Natural killer cell (primary cell): Measurements from ENCODE around the gene MARK2. TPM values are rescaled to one million over a fixed set of nuclear protein-coding genes. Genes with fewer than 3 reads are reported as not detected.

Source experiments
- ATAC-seq, 3 donors: fragments of 150-1000 bp in 2 of 3; fragments of 200-7000 bp in 1 of 3; cut with Tn5 transposase; 1 replicate in 1 of 3; 2 replicates in 2 of 3; pipeline ENCODE4 v1.10.0; 2021; ENCODE audit warnings: mild to moderate bottlenecking in 2 of 3, moderate library complexity in 2 of 3
- DNase-seq, 2 donors: peaks; one replicate each; pipeline versions ENCODE4 v3.0.0 to v3.0.0-alpha.2; 2013 to 2021; ENCODE audit warnings: mixed read lengths in 1 of 2
- H3K27ac ChIP-seq: one replicate; pipeline ENCODE4 v1.5.1; 2013; ENCODE audit warnings: mild to moderate bottlenecking, low read length
- H3K27me3 ChIP-seq: one replicate; pipeline ENCODE4 v1.6.1; 2013; ENCODE audit warnings: low read length; ENCODE audit not compliant: control insufficient read depth, insufficient read depth
- H3K36me3 ChIP-seq: one replicate; pipeline ENCODE4 v1.6.1; 2013; ENCODE audit warnings: low read length; ENCODE audit not compliant: control insufficient read depth, insufficient read depth
- H3K4me1 ChIP-seq: one replicate; pipeline ENCODE4 v1.6.1; 2013; ENCODE audit warnings: low read length; ENCODE audit not compliant: control insufficient read depth, insufficient read depth
- H3K4me3 ChIP-seq: one replicate; pipeline ENCODE4 v1.5.1; 2013; ENCODE audit warnings: low read length
- H3K9me3 ChIP-seq: one replicate; pipeline ENCODE4 v1.6.1; 2013; ENCODE audit warnings: low read length; ENCODE audit not compliant: control insufficient read depth, insufficient read depth
- H3K27ac Mint-ChIP-seq, 2 donors: one replicate each; pipeline ENCODE4 v1.8.0; 2022; ENCODE audit warnings: mild to moderate bottlenecking in 2 of 2, mixed read lengths in 2 of 2, moderate library complexity in 1 of 2
- H3K27me3 Mint-ChIP-seq, 2 donors: one replicate each; pipeline ENCODE4 v1.8.0; 2022; ENCODE audit warnings: low read depth in 2 of 2, mixed read lengths in 2 of 2
- H3K36me3 Mint-ChIP-seq: one replicate; pipeline ENCODE4 v1.8.0; 2022; ENCODE audit warnings: mixed read lengths
- H3K4me1 Mint-ChIP-seq, 2 donors: one replicate each; pipeline ENCODE4 v1.8.0; 2022; ENCODE audit warnings: mixed read lengths in 2 of 2
- H3K4me3 Mint-ChIP-seq: one replicate; pipeline ENCODE4 v1.8.0; 2022; ENCODE audit warnings: mild to moderate bottlenecking, moderate library complexity, mixed read lengths
- H3K9me3 Mint-ChIP-seq, 2 donors: one replicate each; pipeline ENCODE4 v1.8.0; 2022; ENCODE audit warnings: mixed read lengths in 2 of 2
- CTCF ChIP-seq: fragments of 200-600 bp; IDR thresholded peaks from one replicate; pipeline ENCODE4 v1.8.0; 2022; ENCODE audit warnings: antibody characterized with exemption
- WGBS: methylation state at CpG from one replicate; pipeline ENCODE4 v1.1.7; 2013; ENCODE audit warnings: missing lambda C conversion rate; ENCODE audit not compliant: insufficient coverage; 5-methylcytosine and 5-hydroxymethylcytosine counted together
- intact Hi-C: fragments of 100-400 bp; cut with micrococcal nuclease; formaldehyde crosslinking; loops from one replicate; pipeline ENCODE4 v1.14.2; 2022
- total RNA-seq, 4 donors: library from RNA; stranded (reverse); fragments of 120-200 nt in 1 of 4; gene quantifications; one replicate each; pipeline versions ENCODE4 v1.2.3 to v1.2.4, GENCODE V29; 2013 to 2022

MARK2 gene
- total RNA-seq, 3 donors from 2014 or later (not counting 1 experiment from before 2014, with no cell fraction given): 63.8 to 88.4 (median 80.2) TPM

- H3K27me3 ChIP-seq: no peaks in the 10 kb centered on the region
- no peak overlapping the region for H3K4me3 ChIP-seq
- DNase-seq (no peak), ATAC-seq (no peak)
- H3K4me1 ChIP-seq: peaks cover 5% of the 10 kb centered on the region
- no peaks in the 10 kb centered on the region for H3K36me3 ChIP-seq
- WGBS: 25% methylated on average over 2 of the region's 2 CpGs
- TF ChIP-seq CTCF: no peak
- no peaks in the 10 kb centered on the region for H3K9me3 ChIP-seq
- Mint-ChIP-seq H3K27me3 (no peaks in the 10 kb centered on the region), H3K27ac (no peak overlapping the region), H3K36me3 (no peaks in the 10 kb centered on the region), H3K4me1 (peaks cover 3 to 12% of the 10 kb centered on the region in 2 donors), H3K9me3 (no peaks in the 10 kb centered on the region), H3K4me3 (no peak overlapping the region)
- intact Hi-C loops: no loop called here
- no peak overlapping the region for H3K27ac ChIP-seq
These were observed 6.6 kb upstream of the MARK2 start for GRCh38 chr11:63832336-63832735.

- peaks cover 12% of the 10 kb centered on the region for H3K4me1 ChIP-seq
- H3K36me3 ChIP-seq: no peaks in the 10 kb centered on the region
- Mint-ChIP-seq H3K36me3 (no peaks in the 10 kb centered on the region), H3K27me3 (no peaks in the 10 kb centered on the region), H3K4me1 (peaks cover 10 to 19% of the 10 kb centered on the region in 2 donors), H3K27ac (no peak overlapping the region), H3K4me3 (no peak overlapping the region), H3K9me3 (no peaks in the 10 kb centered on the region)
- no peaks in the 10 kb centered on the region for H3K9me3 ChIP-seq
- intact Hi-C loops: no loop called here
- H3K4me3 ChIP-seq: no peak overlapping the region
- no peak for DNase-seq
- ATAC-seq: no peak
- WGBS: 100% methylated on average over 2 of the region's 2 CpGs
- H3K27ac ChIP-seq: no peak overlapping the region
- no peaks in the 10 kb centered on the region for H3K27me3 ChIP-seq
- no peak for TF ChIP-seq CTCF
These were observed 5.9 kb upstream of the MARK2 start for GRCh38 chr11:63833048-63833447.

- TF ChIP-seq CTCF: no peak
- 91% methylated on average over 12 of the region's 12 CpGs for WGBS
- Mint-ChIP-seq H3K4me3 (no peak overlapping the region), H3K27me3 (no peaks in the 10 kb centered on the region), H3K36me3 (no peaks in the 10 kb centered on the region), H3K27ac (no peak overlapping the region), H3K9me3 (no peaks in the 10 kb centered on the region), H3K4me1 (peaks cover 16 to 27% of the 10 kb centered on the region in 2 donors)
- Histone ChIP-seq H3K4me1 (peaks cover 17% of the 10 kb centered on the region), H3K27ac (no peak overlapping the region), H3K9me3 (no peaks in the 10 kb centered on the region), H3K27me3 (no peaks in the 10 kb centered on the region), H3K4me3 (no peak overlapping the region), H3K36me3 (no peaks in the 10 kb centered on the region)
- intact Hi-C loops: loop anchor here (5.0 kb wide), 1 partner anchor 53 kb away; no protein-coding TSS in a partner anchor
- no peak for DNase-seq
- ATAC-seq: no peak
These were observed 4.3 kb upstream of the MARK2 start for GRCh38 chr11:63834535-63835157.

- 87% methylated on average over 6 of the region's 6 CpGs for WGBS
- Mint-ChIP-seq H3K27me3 (no peaks in the 10 kb centered on the region), H3K36me3 (no peaks in the 10 kb centered on the region), H3K9me3 (no peaks in the 10 kb centered on the region), H3K4me3 (no peak overlapping the region), H3K4me1 (peaks cover 21 to 32% of the 10 kb centered on the region in 2 donors), H3K27ac (no peak overlapping the region)
- H3K36me3 ChIP-seq: no peaks in the 10 kb centered on the region
- H3K4me3 ChIP-seq: no peak overlapping the region
- DNase-seq (no peak), ATAC-seq (no peak)
- H3K9me3 ChIP-seq: no peaks in the 10 kb centered on the region
- H3K27ac ChIP-seq: no peak overlapping the region
- no peak for TF ChIP-seq CTCF
- intact Hi-C loops: loop anchor here (5.0 kb wide), 1 partner anchor 52 kb away; no protein-coding TSS in a partner anchor
- no peaks in the 10 kb centered on the region for H3K27me3 ChIP-seq
- peaks cover 22% of the 10 kb centered on the region for H3K4me1 ChIP-seq
These were observed 3.8 kb upstream of the MARK2 start for GRCh38 chr11:63835158-63835545.
